ENCODE data around the gene INPP5A. TPM values are rescaled to one million over a fixed set of nuclear protein-coding genes. Genes with fewer than 3 reads are reported as not detected.
A peak's percentile ranks its signal among the peaks of the same experiment; 100 is the strongest.

The INPP5A gene
- total and polyA plus RNA-seq, 10 donors: 11.1 to 41.3 (median 30.8) TPM

- no peak overlapping the region for H3K4me3 ChIP-seq
- TF ChIP-seq POLR2A (IDR thresholded peaks at IDR 0.05) (no peak), POLR2AphosphoS5 (IDR thresholded peaks at IDR 0.05) (no peak), CTCF (IDR thresholded peaks at IDR 0.05 in 8 of 11, conservative IDR thresholded peaks at IDR 0.05 in 3 of 11) (no peak)
- peak overlapping the region in 7 of 8 donors; percentile 56 to 76 (median 70) for H3K27ac ChIP-seq
- no peaks in the 10 kb centered on the region for H3K9me3 ChIP-seq
- peaks cover 42 to 98% (median 70%) of the 10 kb centered on the region in 6 donors for H3K4me1 ChIP-seq
- WGBS, 5 donors: 69 to 83% (median 79%) methylated on average over 20 to 21 of the region's 21 CpGs
- intact Hi-C loops (cut with DNase I; ENCODE audit: low total_unique reads): no loop called here
- H3K36me3 ChIP-seq: no peaks in the 10 kb centered on the region
- DNase-seq: peak; percentile 52
- H3K27me3 ChIP-seq (replicated peaks in 1 of 7): no peaks in the 10 kb centered on the region
These were observed 91.6 kb downstream of the INPP5A start for GRCh38 chr10:132628966-132629900.

GRCh38 chr10:132630156-132630555 lies 92.6 kb downstream of the INPP5A start:
- no peak overlapping the region for H3K4me3 ChIP-seq
- 86 to 96% (median 92%) methylated on average over 5 of the region's 5 CpGs for WGBS, 5 donors
- H3K4me1 ChIP-seq: peaks cover 48 to 98% (median 70%) of the 10 kb centered on the region in 6 donors
- TF ChIP-seq POLR2AphosphoS5 (IDR thresholded peaks at IDR 0.05) (no peak), POLR2A (IDR thresholded peaks at IDR 0.05) (no peak), CTCF (IDR thresholded peaks at IDR 0.05 in 8 of 11, conservative IDR thresholded peaks at IDR 0.05 in 3 of 11) (no peak)
- no peaks in the 10 kb centered on the region for H3K36me3 ChIP-seq
- DNase-seq: peak; percentile 45
- intact Hi-C loops (cut with DNase I; ENCODE audit: low total_unique reads): loop anchor here (10.0 kb wide), 1 partner anchor 95 kb away; the partner anchor contains the start of gene INPP5A
- H3K9me3 ChIP-seq: no peaks in the 10 kb centered on the region
- H3K27me3 ChIP-seq (replicated peaks in 1 of 7): no peaks in the 10 kb centered on the region
- peak overlapping the region in 1 of 8 donors; percentile 76 for H3K27ac ChIP-seq

GRCh38 chr10:132630666-132631337 lies 93.2 kb downstream of the INPP5A start:
- TF ChIP-seq POLR2A (IDR thresholded peaks at IDR 0.05): no peak
- no peak for TF ChIP-seq CTCF (IDR thresholded peaks at IDR 0.05 in 8 of 11, conservative IDR thresholded peaks at IDR 0.05 in 3 of 11)
- TF ChIP-seq POLR2AphosphoS5 (IDR thresholded peaks at IDR 0.05): peak in 2 of 3 donors; percentile 41 to 47
- no peaks in the 10 kb centered on the region for H3K36me3 ChIP-seq
- no peaks in the 10 kb centered on the region for H3K9me3 ChIP-seq
- intact Hi-C loops (cut with DNase I; ENCODE audit: low total_unique reads): loop anchor here (10.0 kb wide), 1 partner anchor 96 kb away; the partner anchor contains the start of gene INPP5A
- peaks cover 47 to 91% (median 67%) of the 10 kb centered on the region in 6 donors for H3K4me1 ChIP-seq
- peak; percentile 67 for DNase-seq
- 88 to 91% (median 88%) methylated on average over 17 to 24 of the region's 24 CpGs for WGBS, 5 donors
- no peaks in the 10 kb centered on the region for H3K27me3 ChIP-seq (replicated peaks in 1 of 7)
- no peak overlapping the region for H3K4me3 ChIP-seq
- H3K27ac ChIP-seq: peak overlapping the region in 7 of 8 donors; percentile 48 to 76 (median 69)
